ENCODE measurements around the gene GPR52.
"Not testable (repeated sequence)": the region's sequence is repeated elsewhere in the genome, so short reads cannot be mapped to it uniquely, and the experiment has no call there.

DNA sequence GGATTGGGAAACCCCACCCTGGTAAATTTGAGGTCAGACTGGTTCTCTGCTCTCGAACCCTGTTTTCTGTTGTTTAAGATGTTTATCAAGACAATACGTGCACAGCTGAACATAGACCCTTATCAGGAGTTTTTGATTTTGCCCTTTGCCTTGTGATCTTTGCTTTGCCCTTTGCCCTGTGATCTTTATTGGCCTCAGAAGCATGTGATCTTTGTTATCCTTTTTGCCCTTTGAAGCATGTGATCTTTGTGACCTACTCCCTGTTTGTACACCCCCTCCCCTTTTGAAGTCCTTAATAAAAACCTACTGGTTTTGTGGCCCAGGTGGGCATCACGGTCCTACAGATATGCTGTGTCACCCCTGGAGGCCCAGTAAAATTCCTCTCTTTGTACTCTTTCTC lies 38.0 kb upstream of the GPR52 start:
- not testable (repeated sequence) for TF ChIP-seq POLR2AphosphoS5, SPI1 (IDR thresholded peaks at IDR 0.05; ENCODE audit: low read depth, low read length)

Measured in GM12891 (cell line).